ENCODE data around the gene CDH15.

DNA sequence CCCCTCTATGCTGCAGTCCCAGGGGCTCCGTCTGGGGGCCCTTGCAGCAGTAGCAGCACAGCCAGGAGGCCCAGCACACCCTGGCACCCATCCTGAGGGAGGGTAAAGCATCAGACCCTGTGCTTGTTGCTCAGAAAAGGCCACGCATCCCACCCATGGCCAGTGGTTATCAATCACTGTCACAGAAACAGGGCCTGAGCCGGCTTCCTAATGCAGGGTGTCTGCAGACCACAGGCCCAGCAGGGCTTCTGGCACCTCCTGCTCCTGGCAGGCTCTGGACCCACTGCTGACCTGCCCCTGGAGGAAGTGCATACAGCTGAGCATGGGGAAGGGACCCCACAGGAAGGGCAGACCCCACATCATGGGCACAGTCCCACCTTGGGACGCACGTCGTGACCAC, 26.9 kb upstream of the CDH15 start:
- TF ChIP-seq, protein P1, sequence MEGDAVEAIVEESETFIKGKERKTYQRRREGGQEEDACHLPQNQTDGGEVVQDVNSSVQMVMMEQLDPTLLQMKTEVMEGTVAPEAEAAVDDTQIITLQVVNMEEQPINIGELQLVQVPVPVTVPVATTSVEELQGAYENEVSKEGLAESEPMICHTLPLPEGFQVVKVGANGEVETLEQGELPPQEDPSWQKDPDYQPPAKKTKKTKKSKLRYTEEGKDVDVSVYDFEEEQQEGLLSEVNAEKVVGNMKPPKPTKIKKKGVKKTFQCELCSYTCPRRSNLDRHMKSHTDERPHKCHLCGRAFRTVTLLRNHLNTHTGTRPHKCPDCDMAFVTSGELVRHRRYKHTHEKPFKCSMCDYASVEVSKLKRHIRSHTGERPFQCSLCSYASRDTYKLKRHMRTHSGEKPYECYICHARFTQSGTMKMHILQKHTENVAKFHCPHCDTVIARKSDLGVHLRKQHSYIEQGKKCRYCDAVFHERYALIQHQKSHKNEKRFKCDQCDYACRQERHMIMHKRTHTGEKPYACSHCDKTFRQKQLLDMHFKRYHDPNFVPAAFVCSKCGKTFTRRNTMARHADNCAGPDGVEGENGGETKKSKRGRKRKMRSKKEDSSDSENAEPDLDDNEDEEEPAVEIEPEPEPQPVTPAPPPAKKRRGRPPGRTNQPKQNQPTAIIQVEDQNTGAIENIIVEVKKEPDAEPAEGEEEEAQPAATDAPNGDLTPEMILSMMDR (IDR thresholded peaks at IDR 0.05; ENCODE audit: low read length), result no peak
- no peak for TF ChIP-seq EZH2 (IDR thresholded peaks at IDR 0.05; ENCODE audit: borderline replicate concordance, low read length)

Data from OCI-LY1 (cell line).